Measurements from ENCODE around the gene DOCK8. TPM values are rescaled to one million over a fixed set of nuclear protein-coding genes. Genes with fewer than 3 reads are reported as not detected.

The DOCK8 gene
- total and polyA plus RNA-seq, 2 experiments from 2014 or later: 0.94 to 1.2 TPM

DNA sequence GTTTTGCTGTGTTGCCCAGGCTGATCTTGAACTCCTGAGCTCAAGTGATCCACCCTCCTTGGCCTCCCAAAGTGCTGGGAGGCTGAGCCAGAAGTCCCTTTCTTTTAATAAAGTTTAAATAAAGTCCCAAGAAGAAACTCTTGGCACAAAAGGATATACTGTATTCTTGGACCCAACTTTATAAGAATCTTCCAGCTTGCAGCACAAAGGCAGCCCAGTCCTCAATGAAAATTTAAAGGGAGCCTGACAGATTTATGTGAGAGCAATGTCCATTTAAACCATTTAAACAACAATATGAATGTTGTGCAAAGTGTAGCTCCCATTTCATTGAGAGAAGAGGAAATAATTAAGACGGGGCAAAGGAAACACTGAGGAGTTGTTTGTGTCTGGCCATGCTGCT lies 217.0 kb downstream of the DOCK8 start:
- ATAC-seq: no peak
- Histone ChIP-seq H3K27ac (ENCODE audit: low read depth) (no peak overlapping the region), H3K27me3 (ENCODE audit: insufficient read depth) (no peaks in the 10 kb centered on the region), H2AFZ (no peak overlapping the region; the same call in 1 of the 2 replicates), H3K36me3 (ENCODE audit: insufficient read depth) (no peaks in the 10 kb centered on the region), H3K4me2 (no peak overlapping the region), H3K79me2 (replicated peaks; ENCODE audit: insufficient read depth) (no peaks in the 10 kb centered on the region), H4K20me1 (replicated peaks; ENCODE audit: insufficient read depth) (no peaks in the 10 kb centered on the region), H3K4me1 (ENCODE audit: insufficient read depth) (no peaks in the 10 kb centered on the region), H3K4me3 (no peak overlapping the region), H3K9me2 (ENCODE audit: insufficient read depth) (peaks cover 8% of the 10 kb centered on the region), H3F3A (replicated peaks; ENCODE audit: low read depth) (no peaks in the 10 kb centered on the region)
- Mint-ChIP-seq H3K4me1 (peaks cover 6% of the 10 kb centered on the region; the same call in 2 of the 3 replicates), H3K27me3 (ENCODE audit: insufficient read depth, low read depth, poor library complexity) (peaks cover 1% of the 10 kb centered on the region), H3K36me3 (ENCODE audit: low read depth) (no peaks in the 10 kb centered on the region), H3K9me3 (no peaks in the 10 kb centered on the region), H3K4me3 (no peak overlapping the region), H3K27ac (no peak overlapping the region)
- DNase-seq (ENCODE audit: low spot score): no peak
- TF ChIP-seq JUNB (IDR thresholded peaks at IDR 0.05; ENCODE audit: unreplicated experiment) (no peak), EZH2phosphoT487 (IDR thresholded peaks at IDR 0.05; ENCODE audit: unreplicated experiment) (no peak), EZH2 (IDR thresholded peaks at IDR 0.05; ENCODE audit: low read depth, unreplicated experiment) (no peak), NANOG (IDR thresholded peaks at IDR 0.05; ENCODE audit: borderline replicate concordance) (no peak), ZNF331 (CRISPR knock-in tag; IDR thresholded peaks at IDR 0.05; ENCODE audit: low read depth) (no peak), ZNF114 (CRISPR knock-in tag; IDR thresholded peaks at IDR 0.05) (no peak), CREB1 (CRISPR knock-in tag; IDR thresholded peaks at IDR 0.05; ENCODE audit: low read depth) (no peak), POLR2AphosphoS5 (IDR thresholded peaks at IDR 0.05; ENCODE audit: low read depth) (no peak), STAT1 (IDR thresholded peaks at IDR 0.05; ENCODE audit: unreplicated experiment) (no peak)
- TF ChIP-seq, protein P1, sequence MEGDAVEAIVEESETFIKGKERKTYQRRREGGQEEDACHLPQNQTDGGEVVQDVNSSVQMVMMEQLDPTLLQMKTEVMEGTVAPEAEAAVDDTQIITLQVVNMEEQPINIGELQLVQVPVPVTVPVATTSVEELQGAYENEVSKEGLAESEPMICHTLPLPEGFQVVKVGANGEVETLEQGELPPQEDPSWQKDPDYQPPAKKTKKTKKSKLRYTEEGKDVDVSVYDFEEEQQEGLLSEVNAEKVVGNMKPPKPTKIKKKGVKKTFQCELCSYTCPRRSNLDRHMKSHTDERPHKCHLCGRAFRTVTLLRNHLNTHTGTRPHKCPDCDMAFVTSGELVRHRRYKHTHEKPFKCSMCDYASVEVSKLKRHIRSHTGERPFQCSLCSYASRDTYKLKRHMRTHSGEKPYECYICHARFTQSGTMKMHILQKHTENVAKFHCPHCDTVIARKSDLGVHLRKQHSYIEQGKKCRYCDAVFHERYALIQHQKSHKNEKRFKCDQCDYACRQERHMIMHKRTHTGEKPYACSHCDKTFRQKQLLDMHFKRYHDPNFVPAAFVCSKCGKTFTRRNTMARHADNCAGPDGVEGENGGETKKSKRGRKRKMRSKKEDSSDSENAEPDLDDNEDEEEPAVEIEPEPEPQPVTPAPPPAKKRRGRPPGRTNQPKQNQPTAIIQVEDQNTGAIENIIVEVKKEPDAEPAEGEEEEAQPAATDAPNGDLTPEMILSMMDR (conservative IDR thresholded peaks at IDR 0.05; ENCODE audit: low read depth in 2 of 2): no peak
- TF ChIP-seq, protein P2, sequence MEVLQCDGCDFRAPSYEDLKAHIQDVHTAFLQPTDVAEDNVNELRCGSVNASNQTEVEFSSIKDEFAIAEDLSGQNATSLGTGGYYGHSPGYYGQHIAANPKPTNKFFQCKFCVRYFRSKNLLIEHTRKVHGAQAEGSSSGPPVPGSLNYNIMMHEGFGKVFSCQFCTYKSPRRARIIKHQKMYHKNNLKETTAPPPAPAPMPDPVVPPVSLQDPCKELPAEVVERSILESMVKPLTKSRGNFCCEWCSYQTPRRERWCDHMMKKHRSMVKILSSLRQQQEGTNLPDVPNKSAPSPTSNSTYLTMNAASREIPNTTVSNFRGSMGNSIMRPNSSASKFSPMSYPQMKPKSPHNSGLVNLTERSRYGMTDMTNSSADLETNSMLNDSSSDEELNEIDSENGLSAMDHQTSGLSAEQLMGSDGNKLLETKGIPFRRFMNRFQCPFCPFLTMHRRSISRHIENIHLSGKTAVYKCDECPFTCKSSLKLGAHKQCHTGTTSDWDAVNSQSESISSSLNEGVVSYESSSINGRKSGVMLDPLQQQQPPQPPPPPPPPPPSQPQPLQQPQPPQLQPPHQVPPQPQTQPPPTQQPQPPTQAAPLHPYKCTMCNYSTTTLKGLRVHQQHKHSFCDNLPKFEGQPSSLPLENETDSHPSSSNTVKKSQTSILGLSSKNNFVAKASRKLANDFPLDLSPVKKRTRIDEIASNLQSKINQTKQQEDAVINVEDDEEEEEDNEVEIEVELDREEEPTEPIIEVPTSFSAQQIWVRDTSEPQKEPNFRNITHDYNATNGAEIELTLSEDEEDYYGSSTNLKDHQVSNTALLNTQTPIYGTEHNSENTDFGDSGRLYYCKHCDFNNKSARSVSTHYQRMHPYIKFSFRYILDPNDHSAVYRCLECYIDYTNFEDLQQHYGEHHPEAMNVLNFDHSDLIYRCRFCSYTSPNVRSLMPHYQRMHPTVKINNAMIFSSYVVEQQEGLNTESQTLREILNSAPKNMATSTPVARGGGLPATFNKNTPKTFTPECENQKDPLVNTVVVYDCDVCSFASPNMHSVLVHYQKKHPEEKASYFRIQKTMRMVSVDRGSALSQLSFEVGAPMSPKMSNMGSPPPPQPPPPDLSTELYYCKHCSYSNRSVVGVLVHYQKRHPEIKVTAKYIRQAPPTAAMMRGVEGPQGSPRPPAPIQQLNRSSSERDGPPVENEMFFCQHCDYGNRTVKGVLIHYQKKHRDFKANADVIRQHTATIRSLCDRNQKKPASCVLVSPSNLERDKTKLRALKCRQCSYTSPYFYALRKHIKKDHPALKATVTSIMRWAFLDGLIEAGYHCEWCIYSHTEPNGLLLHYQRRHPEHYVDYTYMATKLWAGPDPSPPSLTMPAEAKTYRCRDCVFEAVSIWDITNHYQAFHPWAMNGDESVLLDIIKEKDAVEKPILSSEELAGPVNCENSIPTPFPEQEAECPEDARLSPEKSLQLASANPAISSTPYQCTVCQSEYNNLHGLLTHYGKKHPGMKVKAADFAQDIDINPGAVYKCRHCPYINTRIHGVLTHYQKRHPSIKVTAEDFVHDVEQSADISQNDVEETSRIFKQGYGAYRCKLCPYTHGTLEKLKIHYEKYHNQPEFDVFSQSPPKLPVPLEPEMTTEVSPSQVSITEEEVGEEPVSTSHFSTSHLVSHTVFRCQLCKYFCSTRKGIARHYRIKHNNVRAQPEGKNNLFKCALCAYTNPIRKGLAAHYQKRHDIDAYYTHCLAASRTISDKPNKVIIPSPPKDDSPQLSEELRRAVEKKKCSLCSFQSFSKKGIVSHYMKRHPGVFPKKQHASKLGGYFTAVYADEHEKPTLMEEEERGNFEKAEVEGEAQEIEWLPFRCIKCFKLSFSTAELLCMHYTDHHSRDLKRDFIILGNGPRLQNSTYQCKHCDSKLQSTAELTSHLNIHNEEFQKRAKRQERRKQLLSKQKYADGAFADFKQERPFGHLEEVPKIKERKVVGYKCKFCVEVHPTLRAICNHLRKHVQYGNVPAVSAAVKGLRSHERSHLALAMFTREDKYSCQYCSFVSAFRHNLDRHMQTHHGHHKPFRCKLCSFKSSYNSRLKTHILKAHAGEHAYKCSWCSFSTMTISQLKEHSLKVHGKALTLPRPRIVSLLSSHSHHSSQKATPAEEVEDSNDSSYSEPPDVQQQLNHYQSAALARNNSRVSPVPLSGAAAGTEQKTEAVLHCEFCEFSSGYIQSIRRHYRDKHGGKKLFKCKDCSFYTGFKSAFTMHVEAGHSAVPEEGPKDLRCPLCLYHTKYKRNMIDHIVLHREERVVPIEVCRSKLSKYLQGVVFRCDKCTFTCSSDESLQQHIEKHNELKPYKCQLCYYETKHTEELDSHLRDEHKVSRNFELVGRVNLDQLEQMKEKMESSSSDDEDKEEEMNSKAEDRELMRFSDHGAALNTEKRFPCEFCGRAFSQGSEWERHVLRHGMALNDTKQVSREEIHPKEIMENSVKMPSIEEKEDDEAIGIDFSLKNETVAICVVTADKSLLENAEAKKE (CRISPR knock-in tag; IDR thresholded peaks at IDR 0.05): no peak
- TF ChIP-seq, protein P3, sequence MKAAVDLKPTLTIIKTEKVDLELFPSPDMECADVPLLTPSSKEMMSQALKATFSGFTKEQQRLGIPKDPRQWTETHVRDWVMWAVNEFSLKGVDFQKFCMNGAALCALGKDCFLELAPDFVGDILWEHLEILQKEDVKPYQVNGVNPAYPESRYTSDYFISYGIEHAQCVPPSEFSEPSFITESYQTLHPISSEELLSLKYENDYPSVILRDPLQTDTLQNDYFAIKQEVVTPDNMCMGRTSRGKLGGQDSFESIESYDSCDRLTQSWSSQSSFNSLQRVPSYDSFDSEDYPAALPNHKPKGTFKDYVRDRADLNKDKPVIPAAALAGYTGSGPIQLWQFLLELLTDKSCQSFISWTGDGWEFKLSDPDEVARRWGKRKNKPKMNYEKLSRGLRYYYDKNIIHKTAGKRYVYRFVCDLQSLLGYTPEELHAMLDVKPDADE (IDR thresholded peaks at IDR 0.05): no peak
- TF ChIP-seq, protein P4, sequence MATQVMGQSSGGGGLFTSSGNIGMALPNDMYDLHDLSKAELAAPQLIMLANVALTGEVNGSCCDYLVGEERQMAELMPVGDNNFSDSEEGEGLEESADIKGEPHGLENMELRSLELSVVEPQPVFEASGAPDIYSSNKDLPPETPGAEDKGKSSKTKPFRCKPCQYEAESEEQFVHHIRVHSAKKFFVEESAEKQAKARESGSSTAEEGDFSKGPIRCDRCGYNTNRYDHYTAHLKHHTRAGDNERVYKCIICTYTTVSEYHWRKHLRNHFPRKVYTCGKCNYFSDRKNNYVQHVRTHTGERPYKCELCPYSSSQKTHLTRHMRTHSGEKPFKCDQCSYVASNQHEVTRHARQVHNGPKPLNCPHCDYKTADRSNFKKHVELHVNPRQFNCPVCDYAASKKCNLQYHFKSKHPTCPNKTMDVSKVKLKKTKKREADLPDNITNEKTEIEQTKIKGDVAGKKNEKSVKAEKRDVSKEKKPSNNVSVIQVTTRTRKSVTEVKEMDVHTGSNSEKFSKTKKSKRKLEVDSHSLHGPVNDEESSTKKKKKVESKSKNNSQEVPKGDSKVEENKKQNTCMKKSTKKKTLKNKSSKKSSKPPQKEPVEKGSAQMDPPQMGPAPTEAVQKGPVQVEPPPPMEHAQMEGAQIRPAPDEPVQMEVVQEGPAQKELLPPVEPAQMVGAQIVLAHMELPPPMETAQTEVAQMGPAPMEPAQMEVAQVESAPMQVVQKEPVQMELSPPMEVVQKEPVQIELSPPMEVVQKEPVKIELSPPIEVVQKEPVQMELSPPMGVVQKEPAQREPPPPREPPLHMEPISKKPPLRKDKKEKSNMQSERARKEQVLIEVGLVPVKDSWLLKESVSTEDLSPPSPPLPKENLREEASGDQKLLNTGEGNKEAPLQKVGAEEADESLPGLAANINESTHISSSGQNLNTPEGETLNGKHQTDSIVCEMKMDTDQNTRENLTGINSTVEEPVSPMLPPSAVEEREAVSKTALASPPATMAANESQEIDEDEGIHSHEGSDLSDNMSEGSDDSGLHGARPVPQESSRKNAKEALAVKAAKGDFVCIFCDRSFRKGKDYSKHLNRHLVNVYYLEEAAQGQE (IDR thresholded peaks at IDR 0.05; ENCODE audit: unreplicated experiment): no peak

Data from GM23338 (cell line).